ENCODE data around the gene VDAC1.

- TF ChIP-seq CTCF (IDR thresholded peaks at IDR 0.05): no peak
- TF ChIP-seq TCF7L2 (IDR thresholded peaks at IDR 0.05; ENCODE audit: low read depth, low read length): no peak
- TF ChIP-seq POLR2AphosphoS5 (IDR thresholded peaks at IDR 0.05; ENCODE audit: low read depth, low read length): no peak; the same call in 1 of the 2 replicates
Measured at GRCh38 chr5:134000091-134000511, 4.7 kb downstream of the VDAC1 start.
